GM12892 (cell line): ENCODE data around the gene BRINP1.

Experiments used
- POLR2A ChIP-seq: IDR thresholded peaks from 2 replicates; pipeline ENCODE4 v1.6.1; 2011; ENCODE audit warnings: low read depth, low read length, control low read depth
- POLR2AphosphoS5 ChIP-seq: IDR thresholded peaks from 2 replicates; pipeline ENCODE4 v1.6.1; 2011; ENCODE audit warnings: low read depth, low read length, control low read depth
- TAF1 ChIP-seq: IDR thresholded peaks from 2 replicates; pipeline ENCODE4 v1.6.1; 2011; ENCODE audit warnings: low read depth, mild to moderate bottlenecking, control low read depth, low read length, borderline replicate concordance

DNA sequence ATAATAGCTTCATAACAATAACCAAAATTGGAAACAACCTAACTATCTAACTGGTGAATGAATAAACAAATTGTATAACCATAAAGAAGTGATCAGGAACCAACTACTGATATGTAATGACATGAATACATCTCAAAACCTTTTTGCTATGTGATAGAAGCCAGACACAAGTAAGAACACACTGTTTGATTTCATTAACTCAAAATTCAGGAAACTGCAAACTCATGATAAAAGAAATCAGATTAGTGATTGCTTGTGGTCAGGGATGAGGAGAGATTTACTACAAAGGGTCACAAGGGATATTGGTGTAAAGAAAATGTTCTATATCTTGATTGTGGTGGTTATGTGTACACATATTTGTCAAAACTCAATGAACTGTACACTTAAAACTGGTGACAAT is 22.6 kb upstream of the BRINP1 start:
- TF ChIP-seq POLR2AphosphoS5 (no peak), POLR2A (no peak), TAF1 (no peak)
